Fibroblast of villous mesenchyme (primary cell): ENCODE results near the gene RAPGEF5. TPM values are rescaled to one million over a fixed set of nuclear protein-coding genes. Genes with fewer than 3 reads are reported as not detected.

Experiments
- DNase-seq: peaks from one replicate; pipeline ENCODE4 v3.0.0-alpha.2; 2010; ENCODE audit warnings: low read depth
- H3K4me3 ChIP-seq: 2 replicates; pipeline ENCODE4 v1.5.1; 2011; ENCODE audit warnings: low read depth, mild to moderate bottlenecking, low read length
- CTCF ChIP-seq: IDR thresholded peaks from 2 replicates; pipeline ENCODE4 v1.5.1; 2012; ENCODE audit warnings: low read depth, mild to moderate bottlenecking, low read length; ENCODE audit not compliant: insufficient read depth
- total RNA-seq: library from RNA; depleted of rRNA; stranded (reverse); fragments of >200 nt; gene quantifications from 2 replicates; pipeline ENCODE4 v1.2.3, GENCODE V29; 2012

The RAPGEF5 gene
- total RNA-seq, 1 donor, result 0.86 TPM

GRCh38 chr7:22183522-22184280 lies 173.3 kb downstream of the RAPGEF5 start:
- DNase-seq, result no peak
- H3K4me3 ChIP-seq, result no peak overlapping the region
- no peak for TF ChIP-seq CTCF

GRCh38 chr7:22182149-22182548 lies 174.8 kb downstream of the RAPGEF5 start:
- no peak for DNase-seq
- TF ChIP-seq CTCF, result no peak
- no peak overlapping the region for H3K4me3 ChIP-seq

- no peak for TF ChIP-seq CTCF
- DNase-seq, result no peak
- H3K4me3 ChIP-seq, result no peak overlapping the region
Observed at GRCh38 chr7:22181663-22182062, 175.3 kb downstream of the RAPGEF5 start.

GRCh38 chr7:22179442-22179879 lies 177.5 kb downstream of the RAPGEF5 start:
- no peak for TF ChIP-seq CTCF
- no peak overlapping the region for H3K4me3 ChIP-seq
- DNase-seq, result no peak

GRCh38 chr7:22178735-22179134 lies 178.2 kb downstream of the RAPGEF5 start:
- no peak overlapping the region for H3K4me3 ChIP-seq
- no peak for TF ChIP-seq CTCF
- DNase-seq, result no peak

GRCh38 chr7:22176791-22177412 lies 180.1 kb downstream of the RAPGEF5 start:
- DNase-seq, result no peak
- H3K4me3 ChIP-seq, result no peak overlapping the region
- TF ChIP-seq CTCF, result no peak
